ENCODE data around the gene ANO10.

DNA sequence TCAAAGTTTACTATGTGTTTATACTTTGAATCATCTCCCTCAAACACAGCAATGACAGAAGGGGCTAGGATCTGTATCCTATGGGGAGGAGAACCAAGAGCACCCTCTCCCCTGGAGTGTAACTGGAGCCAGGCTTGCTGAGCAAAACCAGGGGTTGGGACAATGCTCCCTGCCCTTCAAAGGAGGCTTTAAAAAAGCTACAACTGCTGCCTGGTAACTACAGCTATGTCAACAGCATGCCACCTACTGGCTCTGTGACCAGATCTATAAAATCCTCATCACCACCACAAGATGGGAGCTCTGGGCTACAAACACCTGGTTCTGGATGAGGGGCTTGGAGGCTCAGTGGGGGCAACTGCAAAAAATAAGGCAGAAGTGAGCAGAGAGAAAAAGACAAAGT is 61.9 kb downstream of the ANO10 start:
- TF ChIP-seq, protein P1, sequence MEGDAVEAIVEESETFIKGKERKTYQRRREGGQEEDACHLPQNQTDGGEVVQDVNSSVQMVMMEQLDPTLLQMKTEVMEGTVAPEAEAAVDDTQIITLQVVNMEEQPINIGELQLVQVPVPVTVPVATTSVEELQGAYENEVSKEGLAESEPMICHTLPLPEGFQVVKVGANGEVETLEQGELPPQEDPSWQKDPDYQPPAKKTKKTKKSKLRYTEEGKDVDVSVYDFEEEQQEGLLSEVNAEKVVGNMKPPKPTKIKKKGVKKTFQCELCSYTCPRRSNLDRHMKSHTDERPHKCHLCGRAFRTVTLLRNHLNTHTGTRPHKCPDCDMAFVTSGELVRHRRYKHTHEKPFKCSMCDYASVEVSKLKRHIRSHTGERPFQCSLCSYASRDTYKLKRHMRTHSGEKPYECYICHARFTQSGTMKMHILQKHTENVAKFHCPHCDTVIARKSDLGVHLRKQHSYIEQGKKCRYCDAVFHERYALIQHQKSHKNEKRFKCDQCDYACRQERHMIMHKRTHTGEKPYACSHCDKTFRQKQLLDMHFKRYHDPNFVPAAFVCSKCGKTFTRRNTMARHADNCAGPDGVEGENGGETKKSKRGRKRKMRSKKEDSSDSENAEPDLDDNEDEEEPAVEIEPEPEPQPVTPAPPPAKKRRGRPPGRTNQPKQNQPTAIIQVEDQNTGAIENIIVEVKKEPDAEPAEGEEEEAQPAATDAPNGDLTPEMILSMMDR (IDR thresholded peaks at IDR 0.05): peak in 1 of 6 experiments; percentile 9
- no peak for TF ChIP-seq POLR2A (IDR thresholded peaks at IDR 0.05)

Data from thyroid gland (tissue), 4 donors.